OCI-M1 (cell line): Measurements from ENCODE around the gene RNU2-63P.
"Not testable (repeated sequence)": the region's sequence is repeated elsewhere in the genome, so short reads cannot be mapped to it uniquely, and the experiment has no call there.

ENCODE experiments used
- DNase-seq: peaks from one replicate; lab custom pipeline; 2025; lab: John Stamatoyannopoulos, UW

RNU2-63P gene

GRCh38 chr2:87981182-87981581, 35.2 kb downstream of the RNU2-63P start:
- not testable (repeated sequence) for DNase-seq

GRCh38 chr2:87972385-87972784, 44.0 kb downstream of the RNU2-63P start:
- DNase-seq = not testable (repeated sequence)
